ENCODE results near the gene DACT1. TPM values are rescaled to one million over a fixed set of nuclear protein-coding genes. Genes with fewer than 3 reads are reported as not detected.

Gene DACT1
- total RNA-seq, 2 experiments from 2014 or later, result not detected

GRCh38 chr14:58607952-58608317 is 29.8 kb upstream of the DACT1 start:
- no peak overlapping the region for H2AFZ ChIP-seq (ENCODE audit: low read length)
- H3K4me1 ChIP-seq (ENCODE audit: insufficient read depth, low read length, poor library complexity, severe bottlenecking), result no peaks in the 10 kb centered on the region
- H3K9me2 ChIP-seq (ENCODE audit: insufficient read depth, low read length), result no peaks in the 10 kb centered on the region
- H3K27ac ChIP-seq (ENCODE audit: low read depth, low read length, poor library complexity, severe bottlenecking), result no peak overlapping the region
- H3K4me2 ChIP-seq (ENCODE audit: low read length), result no peak overlapping the region
- no peak for TF ChIP-seq EZH2phosphoT487 (IDR thresholded peaks at IDR 0.05; ENCODE audit: borderline replicate concordance, low read depth, low read length)
- TF ChIP-seq CTCF (conservative IDR thresholded peaks at IDR 0.05; ENCODE audit: low read length), result no peak
- no peaks in the 10 kb centered on the region for H3K36me3 ChIP-seq (ENCODE audit: insufficient read depth, low read length)
- DNase-seq (ENCODE audit: low spot score), result no peak
- H4K20me1 ChIP-seq (ENCODE audit: insufficient read depth, low read length), result no peaks in the 10 kb centered on the region
- intact Hi-C loops (cut with micrococcal nuclease; ENCODE audit: unreplicated experiment), result no loop called here
- H3K9me3 ChIP-seq (ENCODE audit: low read length), result no peaks in the 10 kb centered on the region
- no peak overlapping the region for H3K4me3 ChIP-seq (ENCODE audit: low read depth, low read length, poor library complexity, severe bottlenecking)
- POLR2A ChIA-PET, result no interaction called here
- CTCF ChIA-PET (ENCODE audit: unreplicated experiment), result no interaction called here
- no TSS peak for BruUV-seq (replicated peaks)
- H3K79me2 ChIP-seq (ENCODE audit: insufficient read depth, low read depth, low read length), result no peaks in the 10 kb centered on the region

DNA sequence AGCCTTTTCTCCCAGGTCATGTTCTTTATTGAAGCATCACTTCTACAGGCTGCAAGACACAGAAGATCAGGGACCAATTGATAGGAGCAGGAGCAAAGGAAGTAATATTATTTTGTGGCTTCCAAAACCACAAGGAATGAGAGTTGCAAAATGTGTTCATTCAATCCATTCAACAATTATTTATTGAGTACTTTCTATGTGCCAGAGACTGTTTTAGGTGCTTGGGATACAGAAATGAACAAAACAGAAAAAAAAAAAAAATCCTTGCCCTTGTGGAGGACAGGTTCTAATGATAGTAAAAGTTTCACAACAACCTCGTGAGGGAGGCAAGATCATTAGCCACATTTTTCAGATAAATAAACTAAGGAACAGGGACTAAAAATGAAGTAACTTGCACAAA is 20.1 kb upstream of the DACT1 start:
- H3K4me2 ChIP-seq (ENCODE audit: low read length), result no peak overlapping the region
- no peak for TF ChIP-seq CTCF (conservative IDR thresholded peaks at IDR 0.05; ENCODE audit: low read length)
- TF ChIP-seq EZH2phosphoT487 (IDR thresholded peaks at IDR 0.05; ENCODE audit: borderline replicate concordance, low read depth, low read length), result no peak
- no peaks in the 10 kb centered on the region for H3K4me1 ChIP-seq (ENCODE audit: insufficient read depth, low read length, poor library complexity, severe bottlenecking)
- no peak overlapping the region for H2AFZ ChIP-seq (ENCODE audit: low read length)
- no peak for DNase-seq (ENCODE audit: low spot score)
- no peak overlapping the region for H3K27ac ChIP-seq (ENCODE audit: low read depth, low read length, poor library complexity, severe bottlenecking)
- no TSS peak for BruUV-seq (replicated peaks)
- POLR2A ChIA-PET, result interaction anchor here (0.7 kb wide), 1 partner anchor 311 kb away, joined by 4 read pairs; no protein-coding TSS in a partner anchor
- no peaks in the 10 kb centered on the region for H3K79me2 ChIP-seq (ENCODE audit: insufficient read depth, low read depth, low read length)
- H3K36me3 ChIP-seq (ENCODE audit: insufficient read depth, low read length), result no peaks in the 10 kb centered on the region
- no peaks in the 10 kb centered on the region for H3K9me2 ChIP-seq (ENCODE audit: insufficient read depth, low read length)
- H3K9me3 ChIP-seq (ENCODE audit: low read length), result no peaks in the 10 kb centered on the region
- CTCF ChIA-PET (ENCODE audit: unreplicated experiment), result no interaction called here
- no peaks in the 10 kb centered on the region for H4K20me1 ChIP-seq (ENCODE audit: insufficient read depth, low read length)
- intact Hi-C loops (cut with micrococcal nuclease; ENCODE audit: unreplicated experiment), result no loop called here
- H3K4me3 ChIP-seq (ENCODE audit: low read depth, low read length, poor library complexity, severe bottlenecking), result no peak overlapping the region

- CTCF ChIA-PET (ENCODE audit: unreplicated experiment), result no interaction called here
- POLR2A ChIA-PET, result no interaction called here
- intact Hi-C loops (cut with micrococcal nuclease; ENCODE audit: unreplicated experiment), result no loop called here
Observed at GRCh38 chr14:58620011-58620410, 17.8 kb upstream of the DACT1 start.

More at GRCh38 chr14:58620011-58620410, 17.8 kb upstream of the DACT1 start:
- H3K9me2 ChIP-seq (ENCODE audit: insufficient read depth, low read length), result no peaks in the 10 kb centered on the region
- H3K79me2 ChIP-seq (ENCODE audit: insufficient read depth, low read depth, low read length), result no peaks in the 10 kb centered on the region
- H3K4me1 ChIP-seq (ENCODE audit: insufficient read depth, low read length, poor library complexity, severe bottlenecking), result no peaks in the 10 kb centered on the region
- TF ChIP-seq CTCF (conservative IDR thresholded peaks at IDR 0.05; ENCODE audit: low read length) (no peak), EZH2phosphoT487 (IDR thresholded peaks at IDR 0.05; ENCODE audit: borderline replicate concordance, low read depth, low read length) (no peak)
- DNase-seq (ENCODE audit: low spot score), result no peak
- no peaks in the 10 kb centered on the region for H3K36me3 ChIP-seq (ENCODE audit: insufficient read depth, low read length)
- H3K4me3 ChIP-seq (ENCODE audit: low read depth, low read length, poor library complexity, severe bottlenecking), result no peak overlapping the region
- H2AFZ ChIP-seq (ENCODE audit: low read length), result no peak overlapping the region
- no peak overlapping the region for H3K4me2 ChIP-seq (ENCODE audit: low read length)
- no peak overlapping the region for H3K27ac ChIP-seq (ENCODE audit: low read depth, low read length, poor library complexity, severe bottlenecking)
- H3K9me3 ChIP-seq (ENCODE audit: low read length), result no peaks in the 10 kb centered on the region
- H4K20me1 ChIP-seq (ENCODE audit: insufficient read depth, low read length), result no peaks in the 10 kb centered on the region
- BruUV-seq (replicated peaks), result no TSS peak

Measured in OCI-LY7 (cell line).